ENCODE results near the gene PLEKHG5.
"Not testable (repeated sequence)": the region's sequence is repeated elsewhere in the genome, so short reads cannot be mapped to it uniquely, and the experiment has no call there.

- TF ChIP-seq CTCF (IDR thresholded peaks at IDR 0.05 in 8 of 11, conservative IDR thresholded peaks at IDR 0.05 in 3 of 11); POLR2AphosphoS5 (IDR thresholded peaks at IDR 0.05): not testable (repeated sequence)
These were observed 35.5 kb downstream of the PLEKHG5 start for GRCh38 chr1:6455752-6456520.

Measured in spleen (tissue), 7 donors.